Measurements from ENCODE around the gene SBK3. TPM values are rescaled to one million over a fixed set of nuclear protein-coding genes. Genes with fewer than 3 reads are reported as not detected.

Gene SBK3
- total and polyA plus RNA-seq, 2 of the 8 experiments (the other 6 are each of a cell fraction or from before 2014, with no cell fraction given) = 0.76 to 1.5 TPM

GRCh38 chr19:55504252-55504603 lies 41.1 kb downstream of the SBK3 start:
- Histone ChIP-seq H3K27me3 (replicated peaks in 1 of 4; ENCODE audit: control insufficient read depth in 3 of 4, extremely low read depth in 1 of 4, insufficient read depth in 3 of 4, low read length in 3 of 4) (peaks cover 11 to 23% (median 17%) of the 10 kb centered on the region in 4 experiments), H3K4ac (replicated peaks; ENCODE audit: insufficient read length, low read depth, low read length) (no peak overlapping the region), H3K4me3 (ENCODE audit: extremely low read depth in 1 of 4, insufficient read depth in 2 of 4, low read depth in 3 of 4, low read length in 4 of 4) (peak overlapping the region in 1 of 4 experiments; percentile 43; a peak in 1 of 8 replicates), H3K23ac (ENCODE audit: insufficient read length) (no peak overlapping the region), H4K8ac (ENCODE audit: extremely low read depth, insufficient read depth, low read length) (no peak overlapping the region), H3K9me3 (ENCODE audit: insufficient read depth in 2 of 2, low read depth in 1 of 2, low read length in 1 of 2) (peaks cover 8 to 9% of the 10 kb centered on the region in 2 experiments; a peak in 3 of 4 replicates), H2BK12ac (ENCODE audit: low read depth, low read length) (no peak overlapping the region), H3K14ac (ENCODE audit: insufficient read length) (no peak overlapping the region), H3K79me1 (ENCODE audit: low read depth, low read length) (no peaks in the 10 kb centered on the region), H3K36me3 (ENCODE audit: control insufficient read depth in 2 of 4, insufficient read depth in 4 of 4, low read length in 3 of 4) (peaks cover 0 to 3% (median 0%) of the 10 kb centered on the region in 4 experiments; a peak in 1 of 8 replicates), H2BK20ac (ENCODE audit: low read length) (no peak overlapping the region), H4K5ac (ENCODE audit: insufficient read length, low read depth, low read length) (no peak overlapping the region), H2AFZ (ENCODE audit: low read length) (no peak overlapping the region), H2BK120ac (replicated peaks; ENCODE audit: low read depth, low read length) (no peak overlapping the region), H3K79me2 (ENCODE audit: control insufficient read depth in 1 of 2, insufficient read depth in 2 of 2, low read length in 2 of 2) (no peaks in the 10 kb centered on the region), H2AK5ac (ENCODE audit: low read depth, low read length) (no peak overlapping the region), H3K4me2 (ENCODE audit: insufficient read depth in 1 of 2, low read depth in 2 of 2, low read length in 2 of 2) (0 out of 4 replicates have a peak overlapping the region, but pooled peaks of 1 of the 2 experiments have one; percentile 55), H4K20me1 (replicated peaks in 1 of 2; ENCODE audit: control insufficient read depth in 1 of 2, insufficient read depth in 2 of 2, low read length in 2 of 2) (no peaks in the 10 kb centered on the region), H3K27ac (ENCODE audit: low read depth, low read length) (no peak overlapping the region), H2BK15ac (ENCODE audit: low read length) (no peak overlapping the region), H3K23me2 (ENCODE audit: low read depth, low read length) (no peaks in the 10 kb centered on the region), H3K9ac (replicated peaks in 1 of 4; ENCODE audit: extremely low read depth in 1 of 4, low read depth in 3 of 4, low read length in 3 of 4) (no peak overlapping the region), H4K91ac (replicated peaks; ENCODE audit: insufficient read length, low read length) (no peak overlapping the region), H3K4me1 (replicated peaks in 1 of 4; ENCODE audit: control insufficient read depth in 3 of 4, insufficient read depth in 4 of 4, low read length in 3 of 4) (no peaks in the 10 kb centered on the region), H3K56ac (replicated peaks; ENCODE audit: insufficient read length, low read depth, low read length) (no peak overlapping the region), H2BK5ac (ENCODE audit: low read depth, low read length) (no peak overlapping the region), H3K18ac (ENCODE audit: extremely low read depth, low read length) (no peak overlapping the region)
- TF ChIP-seq JUND (IDR thresholded peaks at IDR 0.05; ENCODE audit: low read length) (no peak), SRF (IDR thresholded peaks at IDR 0.05; ENCODE audit: low read depth, low read length) (no peak), RXRA (IDR thresholded peaks at IDR 0.05; ENCODE audit: insufficient read depth, low read depth, low read length) (no peak), KDM4A (IDR thresholded peaks at IDR 0.05; ENCODE audit: low read depth, low read length, severe bottlenecking) (no peak), YY1 (IDR thresholded peaks at IDR 0.05; ENCODE audit: low read depth, low read length) (no peak), KDM5A (IDR thresholded peaks at IDR 0.05; ENCODE audit: low read length) (no peak), CREB1 (IDR thresholded peaks at IDR 0.05) (no peak), CHD1 (IDR thresholded peaks at IDR 0.05; ENCODE audit: low read depth, low read length) (no peak), EZH2 (IDR thresholded peaks at IDR 0.05; ENCODE audit: low read depth, low read length, severe bottlenecking) (no peak), MAFK (IDR thresholded peaks at IDR 0.05; ENCODE audit: low read depth, low read length) (no peak), TCF12 (IDR thresholded peaks at IDR 0.05; ENCODE audit: low read depth, low read length) (no peak), SUZ12 (IDR thresholded peaks at IDR 0.05; ENCODE audit: low read length) (no peak), TAF7 (optimal IDR thresholded peaks at IDR 0.05; ENCODE audit: borderline replicate concordance, low read depth, low read length) (no peak), BCL11A (IDR thresholded peaks at IDR 0.05; ENCODE audit: low read depth in 2 of 2, low read length in 2 of 2) (no peak)
- DNase-seq (ENCODE audit: low read depth in 1 of 2, low spot score in 2 of 2) = no peak
- ChIA-PET POLR2A (ENCODE audit: partially characterized antibody) (interaction anchor here (0.6 to 2.6 kb wide), 6 partner anchors 19 to 97 kb away, joined by 3 to 15 read pairs (median 4); partner anchors contain the start of genes FIZ1, NAT14 and UBE2S), CTCF (ENCODE audit: partially characterized antibody) (interaction anchor here (0.7 to 2.7 kb wide), 42 partner anchors 9 to 330 kb away, joined by 3 to 31 read pairs (median 5); partner anchors contain the start of genes ISOC2, NAT14, SBK3 and ZNF628)
- FAIRE-seq = no peak
- WGBS, 2 experiments (ENCODE audit: extremely low coverage in 1 of 2, insufficient coverage in 1 of 2, insufficient read length in 1 of 2, insufficient replicate concordance in 2 of 2, low coverage in 1 of 2, low lambda C conversion rate in 2 of 2, missing lambda C conversion rate in 1 of 2) = 48% methylated on average over 13 of the region's 13 CpGs; no CpG with 5 or more reads in 1 of the 2 experiments
